ENCODE measurements around the gene LRRC37A3. TPM values are rescaled to one million over a fixed set of nuclear protein-coding genes. Genes with fewer than 3 reads are reported as not detected.
"Not testable (repeated sequence)": the region's sequence is repeated elsewhere in the genome, so short reads cannot be mapped to it uniquely, and the experiment has no call there.

Gene LRRC37A3
- total and polyA plus RNA-seq, 4 experiments from 2014 or later, result 0.60 to 42.8 (median 19.4) TPM

DNA sequence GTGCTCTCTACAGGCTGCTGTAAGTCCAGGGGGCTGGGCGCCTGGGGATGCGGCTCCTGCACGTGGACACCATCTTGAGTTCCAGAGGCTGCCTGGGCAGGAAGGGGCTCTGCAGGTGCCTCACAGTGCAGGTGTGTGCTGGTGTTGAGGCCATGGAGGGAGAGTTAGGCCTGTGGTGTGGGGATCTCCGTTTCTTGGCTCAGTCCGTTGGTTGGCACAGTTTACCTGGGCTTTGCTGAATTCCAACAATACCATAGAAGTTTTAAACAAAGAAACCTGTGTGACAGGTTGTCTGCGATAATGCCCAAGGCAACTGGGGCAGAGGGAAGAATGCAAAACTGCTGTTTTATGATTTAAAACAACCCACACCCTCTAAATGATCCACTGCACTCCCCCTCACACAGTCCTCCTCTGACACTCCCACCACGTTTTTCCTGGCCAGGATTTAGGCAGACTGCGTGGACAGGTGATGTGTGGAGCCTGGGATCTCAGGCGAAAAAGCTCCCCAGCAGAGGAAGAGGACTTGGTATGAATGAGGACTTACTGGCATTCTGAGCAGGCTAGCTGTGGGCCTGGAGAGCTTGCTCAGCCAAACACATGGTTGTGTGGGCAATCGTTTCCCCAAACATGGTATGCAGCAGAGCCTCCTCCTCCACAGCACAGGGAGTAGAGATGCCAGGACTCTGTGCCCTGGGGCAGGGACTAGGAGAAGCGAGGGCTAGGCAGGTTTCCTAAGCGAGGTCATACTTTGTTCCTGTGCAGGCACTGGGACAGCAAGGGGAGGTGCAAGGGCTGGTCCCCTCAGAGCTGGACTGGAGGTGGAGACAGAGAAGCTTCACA is 104.1 kb downstream of the LRRC37A3 start:
- H3K36me3 ChIP-seq (ENCODE audit: insufficient read depth, low read length); H3K4me3 ChIP-seq (ENCODE audit: low read length in 2 of 2); DNase-seq; CTCF ChIA-PET (ENCODE audit: partially characterized antibody); H3K27me3 ChIP-seq (ENCODE audit: insufficient read depth, low read length); H3K4me1 ChIP-seq (ENCODE audit: insufficient read depth, low read length); intact Hi-C loops (cut with micrococcal nuclease); H3K27me3 Mint-ChIP-seq; H3K27ac Mint-ChIP-seq; POLR2A ChIA-PET (ENCODE audit: partially characterized antibody); H3K27ac ChIP-seq (ENCODE audit: low read depth, low read length); H3K4me1 Mint-ChIP-seq; H3K9me3 Mint-ChIP-seq; H3K9me3 ChIP-seq (ENCODE audit: control insufficient read depth in 1 of 2, low read length in 2 of 2); H3K4me3 Mint-ChIP-seq: not testable (repeated sequence)
- H3K36me3 Mint-ChIP-seq, result peaks cover 10 to 33% of the 10 kb centered on the region in 2 donors

DNA sequence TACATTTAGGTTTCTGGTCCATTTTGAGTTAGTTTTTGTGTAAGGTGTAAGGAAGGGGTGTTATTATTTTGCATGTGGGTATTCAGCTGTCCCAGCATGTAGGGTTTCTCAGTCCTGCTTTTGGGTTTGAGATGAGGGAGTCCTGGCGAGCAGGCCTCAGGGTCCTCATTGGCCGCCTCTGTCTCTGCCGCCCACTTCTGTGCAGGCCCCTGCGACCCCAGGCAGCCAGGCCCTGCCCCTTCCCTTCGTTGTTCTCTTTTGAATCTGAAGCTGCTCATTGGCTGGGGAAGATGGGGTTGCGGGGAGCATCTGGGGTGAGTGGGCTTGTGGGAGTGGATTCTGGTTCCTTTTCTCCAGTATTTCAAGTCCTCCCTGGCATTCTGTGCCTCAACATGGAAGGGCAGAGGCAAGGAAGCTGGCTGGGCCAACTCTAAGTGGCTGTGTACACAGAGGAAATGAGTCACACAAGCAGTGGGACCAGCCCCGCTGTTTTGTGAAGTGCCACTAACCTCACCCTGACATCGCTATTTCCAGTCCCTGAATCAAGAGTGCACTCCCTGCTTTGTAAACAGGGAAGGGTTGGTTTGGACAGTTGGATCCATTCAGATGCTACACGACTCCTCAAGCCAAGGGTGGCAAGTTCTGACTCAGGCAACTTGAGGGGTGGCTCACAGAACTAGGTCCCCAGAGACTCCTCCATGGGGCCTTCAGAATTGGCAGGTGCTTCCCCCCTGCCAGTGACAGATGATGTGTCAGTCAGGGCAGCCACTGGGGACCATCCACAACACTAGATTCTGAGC is 110.9 kb downstream of the LRRC37A3 start:
- POLR2A ChIA-PET (ENCODE audit: partially characterized antibody); H3K36me3 ChIP-seq (ENCODE audit: insufficient read depth, low read length): not testable (repeated sequence)
- peaks cover 10 to 19% (median 13%) of the 10 kb centered on the region in 4 donors for H3K4me1 Mint-ChIP-seq

More for the DNA sequence above, 110.9 kb downstream of the LRRC37A3 start:
- H3K9me3 ChIP-seq (ENCODE audit: control insufficient read depth in 1 of 2, low read length in 2 of 2); CTCF ChIA-PET (ENCODE audit: partially characterized antibody); H3K4me3 ChIP-seq (ENCODE audit: low read length in 2 of 2); H3K4me1 ChIP-seq (ENCODE audit: insufficient read depth, low read length); H3K27me3 ChIP-seq (ENCODE audit: insufficient read depth, low read length); H3K27me3 Mint-ChIP-seq; intact Hi-C loops (cut with micrococcal nuclease); H3K9me3 Mint-ChIP-seq; H3K27ac ChIP-seq (ENCODE audit: low read depth, low read length): not testable (repeated sequence)
- Mint-ChIP-seq H3K4me3 (peak overlapping the region in 3 of 8 donors; percentile 31 to 40 (median 33)), H3K27ac (peak overlapping the region; percentile 65 to 93 (median 83)), H3K36me3 (peaks cover 8 to 18% of the 10 kb centered on the region in 2 donors)
- peak in 4 of 5 donors; percentile 26 to 65 (median 30) for DNase-seq

Other genes starting within 250 kb of the LRRC37A3 start
- 100 to 1,000 TPM; 102 to 107 TPM for gene GNA13, start 137.3 kb upstream of the LRRC37A3 start, total RNA-seq
- 10 to 100 TPM; 47.9 to 54.8 TPM for gene GNA13, start 137.3 kb upstream of the LRRC37A3 start, polyA plus RNA-seq
- under 1 TPM; 0.67 to 0.84 TPM for gene RGS9, start 217.9 kb upstream of the LRRC37A3 start, total RNA-seq
- gene RGS9, start 217.9 kb upstream of the LRRC37A3 start, polyA plus RNA-seq, result 1 to 10 TPM; 1.6 to 2.7 TPM